Nephron (organoid): ENCODE results near the gene HCN4.

Experiments used
- H3K27ac Mint-ChIP-seq, 3 experiments: 2 replicates each; pipeline ENCODE4 v1.8.0; 2020; ENCODE audit warnings: mixed read lengths in 3 of 3, mild to moderate bottlenecking in 2 of 3, moderate library complexity in 1 of 3
- H3K27me3 Mint-ChIP-seq: 2 replicates; pipeline ENCODE4 v1.8.0; 2021; ENCODE audit warnings: low read depth, mild to moderate bottlenecking, moderate library complexity, mixed read lengths
- H3K36me3 Mint-ChIP-seq: 2 replicates; pipeline ENCODE4 v1.8.0; 2020; ENCODE audit warnings: low read depth, mixed read lengths
- H3K4me1 Mint-ChIP-seq: 2 replicates; pipeline ENCODE4 v1.8.0; 2020; ENCODE audit warnings: mixed read lengths
- H3K4me3 Mint-ChIP-seq, 3 experiments: 2 replicates each; pipeline ENCODE4 v1.8.0; 2020; ENCODE audit warnings: mild to moderate bottlenecking in 3 of 3, mixed read lengths in 3 of 3, moderate library complexity in 2 of 3
- H3K9me3 Mint-ChIP-seq: 2 replicates; pipeline ENCODE4 v1.8.0; 2020; ENCODE audit warnings: mixed read lengths
- TF ChIP-seq, protein P1 (sequence below), 3 experiments: fragments of 200-600 bp; sonication (generic); IDR thresholded peaks; one replicate each; pipeline ENCODE4 v1.5.0; 2021; ENCODE audit warnings: antibody characterized with exemption in 3 of 3; ENCODE audit not compliant: unreplicated experiment in 3 of 3

Gene HCN4

DNA sequence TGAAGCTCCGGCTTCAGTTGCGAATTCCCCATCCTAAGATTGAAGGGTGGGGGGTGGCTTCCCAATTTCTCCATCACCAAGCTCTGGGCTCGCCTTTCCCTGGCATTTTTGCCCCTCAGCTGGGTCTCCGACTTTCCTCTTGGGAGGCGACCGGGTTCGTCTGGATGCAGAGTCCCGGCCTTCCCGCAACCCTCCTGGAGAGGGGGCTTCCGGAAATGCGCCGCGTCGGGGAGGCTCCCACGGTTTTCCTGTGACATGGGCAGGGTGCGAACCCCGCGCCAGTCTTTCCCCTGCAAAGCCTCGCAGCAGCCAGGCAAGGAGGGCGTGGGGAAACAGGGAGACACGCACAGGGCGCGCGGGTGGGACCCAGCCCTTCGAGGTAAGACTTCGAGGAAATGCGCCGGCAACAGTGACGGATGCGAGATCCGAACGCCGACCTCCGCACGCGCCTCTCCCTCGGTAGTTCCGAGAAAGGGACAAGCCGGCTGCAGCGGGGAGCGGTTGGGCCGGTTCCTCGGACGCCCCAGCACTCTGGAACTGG lies 466 bp upstream of the HCN4 start:
- Mint-ChIP-seq H3K27me3 (peaks cover 89% of the 10 kb centered on the region), H3K4me3 (peak overlapping the region; percentile 63 to 76 (median 65)), H3K4me1 (no peaks in the 10 kb centered on the region), H3K9me3 (no peaks in the 10 kb centered on the region), H3K36me3 (no peaks in the 10 kb centered on the region), H3K27ac (no peak overlapping the region)
- TF ChIP-seq, protein P1, sequence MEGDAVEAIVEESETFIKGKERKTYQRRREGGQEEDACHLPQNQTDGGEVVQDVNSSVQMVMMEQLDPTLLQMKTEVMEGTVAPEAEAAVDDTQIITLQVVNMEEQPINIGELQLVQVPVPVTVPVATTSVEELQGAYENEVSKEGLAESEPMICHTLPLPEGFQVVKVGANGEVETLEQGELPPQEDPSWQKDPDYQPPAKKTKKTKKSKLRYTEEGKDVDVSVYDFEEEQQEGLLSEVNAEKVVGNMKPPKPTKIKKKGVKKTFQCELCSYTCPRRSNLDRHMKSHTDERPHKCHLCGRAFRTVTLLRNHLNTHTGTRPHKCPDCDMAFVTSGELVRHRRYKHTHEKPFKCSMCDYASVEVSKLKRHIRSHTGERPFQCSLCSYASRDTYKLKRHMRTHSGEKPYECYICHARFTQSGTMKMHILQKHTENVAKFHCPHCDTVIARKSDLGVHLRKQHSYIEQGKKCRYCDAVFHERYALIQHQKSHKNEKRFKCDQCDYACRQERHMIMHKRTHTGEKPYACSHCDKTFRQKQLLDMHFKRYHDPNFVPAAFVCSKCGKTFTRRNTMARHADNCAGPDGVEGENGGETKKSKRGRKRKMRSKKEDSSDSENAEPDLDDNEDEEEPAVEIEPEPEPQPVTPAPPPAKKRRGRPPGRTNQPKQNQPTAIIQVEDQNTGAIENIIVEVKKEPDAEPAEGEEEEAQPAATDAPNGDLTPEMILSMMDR (IDR thresholded peaks at IDR 0.05; ENCODE audit: unreplicated experiment in 3 of 3) = no peak

DNA sequence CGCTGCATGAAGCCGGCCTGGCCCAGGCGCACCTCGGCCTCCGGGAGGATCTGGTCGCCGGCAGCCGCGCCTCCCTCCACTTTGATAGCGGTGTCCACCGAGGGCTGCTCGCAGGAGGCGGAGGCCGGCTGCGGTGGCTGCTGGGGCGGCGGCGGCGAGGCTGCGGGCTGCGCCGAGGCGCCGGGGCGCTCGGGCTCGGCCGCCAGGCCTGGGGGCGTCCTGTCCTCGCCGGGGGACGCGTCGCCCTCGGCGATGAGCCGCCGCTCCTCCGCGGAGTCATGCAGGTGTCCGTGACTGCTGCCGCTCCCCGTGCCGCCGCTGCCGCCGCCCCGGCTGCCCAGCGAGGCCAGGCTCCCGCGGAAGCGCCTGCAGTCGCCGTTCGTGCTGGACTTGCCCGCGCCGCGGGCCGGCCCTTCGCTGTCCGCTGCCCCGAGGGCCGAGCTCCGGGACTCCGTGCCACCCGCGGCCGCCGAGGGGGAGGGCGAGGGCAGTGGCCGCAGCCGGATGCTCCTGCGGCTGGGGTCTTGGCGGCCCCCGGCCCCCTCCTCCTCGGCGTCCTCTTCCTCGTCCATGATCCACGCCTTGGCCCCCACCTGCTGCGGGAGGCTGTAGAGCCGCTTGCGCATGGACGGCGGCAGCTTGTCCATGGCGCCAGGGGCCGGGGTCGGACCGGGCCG lies 996 bp downstream of the HCN4 start:
- no peaks in the 10 kb centered on the region for H3K4me1 Mint-ChIP-seq
- no peak overlapping the region for H3K27ac Mint-ChIP-seq
- H3K9me3 Mint-ChIP-seq = no peaks in the 10 kb centered on the region
- H3K27me3 Mint-ChIP-seq = peaks cover 89% of the 10 kb centered on the region
- peak overlapping the region in 2 of 3 experiments; percentile 81 for H3K4me3 Mint-ChIP-seq
- TF ChIP-seq, protein P1 (IDR thresholded peaks at IDR 0.05; ENCODE audit: unreplicated experiment in 3 of 3) = no peak
- H3K36me3 Mint-ChIP-seq = no peaks in the 10 kb centered on the region

DNA sequence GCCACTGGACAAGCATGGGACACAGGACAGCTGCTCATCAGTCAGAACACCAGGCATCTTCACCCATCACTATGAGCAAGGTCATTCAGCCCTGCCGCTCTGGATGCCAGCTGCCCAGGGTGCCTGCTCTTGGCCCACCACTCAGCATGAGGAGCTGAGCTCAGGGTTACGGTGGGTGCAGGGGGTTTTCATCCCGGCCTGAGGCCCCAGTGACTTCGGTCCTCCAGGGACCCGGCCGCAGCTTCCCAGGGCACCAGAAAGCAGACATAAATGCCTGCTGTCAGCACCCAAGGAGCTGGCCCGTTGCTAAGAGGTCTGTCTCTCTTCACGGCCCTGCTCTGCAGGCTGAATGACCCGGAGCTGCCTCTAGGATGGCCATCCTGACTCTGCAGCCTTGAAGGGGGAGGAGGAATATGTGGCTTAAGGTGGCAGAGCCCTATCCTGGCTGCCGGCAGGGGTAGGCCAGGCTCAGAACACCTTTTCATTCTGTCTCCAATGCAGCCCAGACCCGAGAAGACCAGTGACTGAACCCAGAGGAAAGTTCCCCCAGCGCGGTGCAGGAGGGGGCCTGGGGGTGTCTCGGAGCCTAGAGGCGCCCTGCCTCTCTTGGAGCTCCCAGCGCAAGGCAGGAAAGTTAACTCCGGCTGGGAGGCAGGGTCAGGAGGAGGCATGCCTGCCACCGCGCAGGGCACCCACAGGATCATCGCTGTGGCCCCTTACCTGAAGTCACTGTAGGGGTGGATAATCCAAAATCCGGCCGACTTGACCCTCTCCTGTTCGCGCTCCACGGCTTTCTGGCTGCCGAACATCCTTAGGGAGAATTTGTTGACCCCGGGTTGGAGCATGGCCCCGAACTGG lies 1.8 kb downstream of the HCN4 start:
- peaks cover 89% of the 10 kb centered on the region for H3K27me3 Mint-ChIP-seq
- no peak overlapping the region for H3K27ac Mint-ChIP-seq
- H3K4me1 Mint-ChIP-seq = no peaks in the 10 kb centered on the region
- no peaks in the 10 kb centered on the region for H3K9me3 Mint-ChIP-seq
- TF ChIP-seq, protein P1 (IDR thresholded peaks at IDR 0.05; ENCODE audit: unreplicated experiment in 3 of 3) = no peak
- H3K36me3 Mint-ChIP-seq = no peaks in the 10 kb centered on the region
- peak overlapping the region; percentile 81 to 82 (median 81) for H3K4me3 Mint-ChIP-seq

DNA sequence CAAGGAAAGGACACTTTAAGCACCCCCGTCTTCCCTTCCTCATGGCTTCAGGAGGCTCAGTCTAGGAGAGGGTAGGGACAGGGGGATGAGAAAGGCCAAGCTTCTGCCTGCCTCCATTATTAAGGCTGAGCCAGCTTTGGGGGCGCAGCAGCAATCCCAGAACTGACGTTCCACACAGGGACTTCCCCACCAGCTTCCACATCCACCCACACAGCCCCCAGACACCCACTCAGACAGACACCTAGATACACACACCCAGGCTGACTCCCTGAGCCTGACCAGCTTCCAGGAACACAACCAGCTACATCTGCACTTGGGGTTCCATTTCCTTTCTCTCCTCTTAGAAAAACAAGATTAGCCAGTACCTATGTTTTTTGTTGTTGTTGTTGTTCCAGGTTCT lies 4.7 kb downstream of the HCN4 start:
- Mint-ChIP-seq H3K4me1 (no peaks in the 10 kb centered on the region), H3K27ac (no peak overlapping the region)

DNA sequence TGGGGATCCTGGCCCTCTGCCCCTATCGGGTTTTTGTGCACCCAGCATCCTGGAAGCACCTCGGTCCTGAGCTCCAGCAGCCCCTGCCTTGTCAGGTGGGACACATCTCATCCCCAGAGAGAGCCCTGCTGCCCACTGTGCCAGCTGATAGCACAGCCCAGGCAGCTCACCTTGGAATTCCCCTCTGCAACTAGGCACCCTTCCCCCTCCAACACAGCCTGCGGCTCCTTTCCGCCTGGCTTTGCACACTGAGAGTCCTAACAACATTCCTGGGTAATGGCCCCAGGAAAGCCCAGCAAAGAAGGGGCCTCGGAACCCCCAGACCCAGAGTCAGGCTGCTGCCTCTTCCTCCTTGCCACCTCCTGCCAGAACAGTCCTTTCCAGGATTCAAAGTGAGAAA lies 5.9 kb downstream of the HCN4 start:
- H3K4me3 Mint-ChIP-seq = no peak overlapping the region
- TF ChIP-seq, protein P1 (IDR thresholded peaks at IDR 0.05; ENCODE audit: unreplicated experiment in 3 of 3) = no peak
- H3K9me3 Mint-ChIP-seq = no peaks in the 10 kb centered on the region
- peaks cover 89% of the 10 kb centered on the region for H3K27me3 Mint-ChIP-seq
- H3K27ac Mint-ChIP-seq = no peak overlapping the region
- peaks cover 5% of the 10 kb centered on the region for H3K4me1 Mint-ChIP-seq
- H3K36me3 Mint-ChIP-seq = no peaks in the 10 kb centered on the region

More for the DNA sequence above, 4.7 kb downstream of the HCN4 start:
- Mint-ChIP-seq H3K4me3 (no peak overlapping the region), H3K9me3 (no peaks in the 10 kb centered on the region), H3K36me3 (no peaks in the 10 kb centered on the region), H3K27me3 (peaks cover 82% of the 10 kb centered on the region)
- TF ChIP-seq, protein P1 (IDR thresholded peaks at IDR 0.05; ENCODE audit: unreplicated experiment in 3 of 3) = no peak
